Measurements from ENCODE around the gene HOXD3. TPM values are rescaled to one million over a fixed set of nuclear protein-coding genes. Genes with fewer than 3 reads are reported as not detected.

HOXD3 gene
- total RNA-seq, 4 donors from 2014 or later: 0.36 to 1.7 (median 0.64) TPM; not detected in 1

DNA sequence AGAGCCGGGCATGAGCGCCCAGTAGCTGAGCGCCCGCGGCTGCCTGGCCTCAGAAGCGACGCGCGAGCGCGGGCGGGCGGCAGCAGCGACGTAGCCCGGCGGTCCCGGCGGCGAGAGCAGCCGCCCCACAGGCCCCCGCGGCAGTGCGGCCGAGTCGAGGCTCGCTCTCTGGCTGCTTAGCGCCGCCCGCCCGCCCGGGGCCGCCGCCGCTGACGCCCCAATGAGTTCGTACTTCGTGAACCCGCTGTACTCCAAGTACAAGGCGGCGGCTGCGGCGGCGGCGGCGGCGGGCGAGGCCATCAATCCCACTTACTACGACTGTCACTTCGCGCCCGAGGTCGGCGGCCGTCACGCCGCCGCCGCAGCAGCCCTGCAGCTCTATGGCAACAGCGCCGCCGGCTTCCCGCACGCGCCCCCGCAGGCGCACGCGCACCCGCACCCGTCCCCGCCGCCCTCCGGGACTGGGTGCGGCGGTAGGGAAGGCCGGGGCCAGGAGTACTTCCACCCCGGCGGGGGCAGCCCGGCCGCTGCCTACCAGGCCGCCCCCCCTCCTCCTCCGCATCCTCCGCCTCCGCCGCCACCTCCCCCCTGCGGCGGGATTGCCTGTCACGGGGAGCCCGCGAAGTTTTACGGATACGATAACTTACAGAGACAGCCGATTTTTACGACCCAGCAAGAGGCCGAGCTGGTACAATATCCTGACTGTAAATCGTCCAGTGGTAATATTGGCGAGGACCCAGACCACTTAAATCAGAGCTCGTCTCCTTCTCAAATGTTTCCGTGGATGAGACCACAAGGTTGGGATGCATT lies 26.8 kb upstream of the HOXD3 start:
- Histone ChIP-seq H3K4me3 (peak overlapping the region; percentile 60 to 68 (median 66)), H3K27me3 (peaks cover 0 to 50% (median 30%) of the 10 kb centered on the region in 3 donors), H3K4me1 (peaks cover 8 to 12% of the 10 kb centered on the region in 2 donors), H3K27ac (peak overlapping the region; percentile 83 to 95 (median 86)), H3K9me3 (no peaks in the 10 kb centered on the region), H3K36me3 (no peaks in the 10 kb centered on the region)
- TF ChIP-seq, protein P1, sequence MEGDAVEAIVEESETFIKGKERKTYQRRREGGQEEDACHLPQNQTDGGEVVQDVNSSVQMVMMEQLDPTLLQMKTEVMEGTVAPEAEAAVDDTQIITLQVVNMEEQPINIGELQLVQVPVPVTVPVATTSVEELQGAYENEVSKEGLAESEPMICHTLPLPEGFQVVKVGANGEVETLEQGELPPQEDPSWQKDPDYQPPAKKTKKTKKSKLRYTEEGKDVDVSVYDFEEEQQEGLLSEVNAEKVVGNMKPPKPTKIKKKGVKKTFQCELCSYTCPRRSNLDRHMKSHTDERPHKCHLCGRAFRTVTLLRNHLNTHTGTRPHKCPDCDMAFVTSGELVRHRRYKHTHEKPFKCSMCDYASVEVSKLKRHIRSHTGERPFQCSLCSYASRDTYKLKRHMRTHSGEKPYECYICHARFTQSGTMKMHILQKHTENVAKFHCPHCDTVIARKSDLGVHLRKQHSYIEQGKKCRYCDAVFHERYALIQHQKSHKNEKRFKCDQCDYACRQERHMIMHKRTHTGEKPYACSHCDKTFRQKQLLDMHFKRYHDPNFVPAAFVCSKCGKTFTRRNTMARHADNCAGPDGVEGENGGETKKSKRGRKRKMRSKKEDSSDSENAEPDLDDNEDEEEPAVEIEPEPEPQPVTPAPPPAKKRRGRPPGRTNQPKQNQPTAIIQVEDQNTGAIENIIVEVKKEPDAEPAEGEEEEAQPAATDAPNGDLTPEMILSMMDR (IDR thresholded peaks at IDR 0.05 in 4 of 5, conservative IDR thresholded peaks at IDR 0.05 in 1 of 5): peak in 1 of 5 experiments; percentile 9
- TF ChIP-seq POLR2A (IDR thresholded peaks at IDR 0.05): peak; percentile 26 to 44
- peak; percentile 42 to 66 for ATAC-seq
- no peak for DNase-seq
- intact Hi-C loops (cut with DNase I; ENCODE audit: low total_unique reads) (loop anchor here (2.0 to 5.0 kb wide), 2 partner anchors 58 to 128 kb away; partner anchors contain the start of genes HOXD1 and LNPK), in situ Hi-C loops (cut with MboI; ENCODE audit: low sequenced_read_pairs in 4 of 4) (loop anchor here in 3 of 4 donors (25.0 kb wide), 2 partner anchors 682 to 1032 kb away; no protein-coding TSS in a partner anchor)

DNA sequence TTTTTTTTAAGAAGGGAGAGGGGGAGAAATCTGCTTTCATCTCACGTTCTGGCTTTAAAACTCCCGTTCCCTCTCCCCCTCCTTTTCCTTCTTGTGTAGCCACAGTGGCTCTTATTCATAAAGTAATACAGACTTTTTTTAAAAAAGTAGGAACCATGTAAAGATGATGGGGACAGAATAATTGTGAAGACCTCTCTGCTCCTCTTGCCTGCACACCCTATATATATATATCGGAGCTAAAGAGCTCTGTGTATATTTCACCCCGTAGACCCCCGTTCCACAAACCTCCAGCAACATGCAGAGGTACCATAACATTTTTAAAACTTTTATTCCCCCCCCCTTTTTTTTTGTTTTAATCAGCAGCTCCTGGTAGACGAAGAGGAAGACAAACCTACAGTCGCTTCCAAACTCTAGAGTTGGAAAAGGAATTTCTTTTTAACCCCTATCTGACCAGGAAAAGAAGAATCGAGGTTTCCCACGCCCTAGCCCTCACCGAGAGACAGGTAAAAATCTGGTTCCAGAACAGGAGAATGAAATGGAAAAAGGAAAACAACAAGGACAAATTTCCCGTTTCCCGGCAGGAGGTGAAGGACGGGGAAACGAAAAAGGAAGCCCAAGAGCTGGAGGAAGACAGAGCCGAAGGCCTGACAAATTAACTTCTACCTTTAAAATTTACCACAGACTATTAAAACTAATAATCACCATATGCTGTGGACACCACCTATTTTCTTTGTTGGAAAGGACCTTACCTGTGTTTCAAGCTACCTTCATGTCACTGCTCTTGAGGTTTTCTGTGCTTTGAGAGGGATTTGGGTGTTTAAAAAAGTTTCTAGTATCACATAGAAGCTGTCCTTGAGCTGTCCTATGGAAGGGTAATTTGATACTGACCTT lies 25.9 kb upstream of the HOXD3 start:
- intact Hi-C loops (cut with DNase I; ENCODE audit: low total_unique reads) (loop anchor here (2.0 to 5.0 kb wide), 2 partner anchors 58 to 129 kb away; partner anchors contain the start of genes HOXD1 and LNPK), in situ Hi-C loops (cut with MboI; ENCODE audit: low sequenced_read_pairs in 4 of 4) (loop anchor here in 3 of 4 donors (25.0 kb wide), 2 partner anchors 681 to 1031 kb away; no protein-coding TSS in a partner anchor)
- H3K27me3 ChIP-seq: peaks cover 0 to 54% (median 28%) of the 10 kb centered on the region in 3 donors
- no peak for ATAC-seq
- DNase-seq: no peak
- peaks cover 9 to 15% of the 10 kb centered on the region in 2 donors for H3K4me1 ChIP-seq
- H3K36me3 ChIP-seq: no peaks in the 10 kb centered on the region
- H3K9me3 ChIP-seq: no peaks in the 10 kb centered on the region
- peak overlapping the region; percentile 83 to 95 (median 86) for H3K27ac ChIP-seq
- TF ChIP-seq, protein P1 (IDR thresholded peaks at IDR 0.05 in 4 of 5, conservative IDR thresholded peaks at IDR 0.05 in 1 of 5): no peak
- TF ChIP-seq POLR2A (IDR thresholded peaks at IDR 0.05): no peak
- H3K4me3 ChIP-seq: peak overlapping the region; percentile 60 to 68 (median 66)

DNA sequence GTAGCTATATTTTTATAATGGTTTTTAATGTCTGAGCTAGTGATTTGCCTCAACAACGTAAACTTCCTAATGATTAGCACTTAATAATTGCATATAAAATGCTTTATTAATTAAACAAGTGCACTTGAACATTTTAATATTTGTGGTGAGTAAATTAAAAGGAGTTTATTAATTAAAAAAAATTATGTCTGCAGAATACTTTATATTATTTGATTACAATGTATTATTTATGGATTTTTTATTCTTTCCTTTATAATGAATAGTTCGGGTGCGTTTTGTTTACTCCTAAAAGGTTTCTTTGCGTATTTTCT lies 25.3 kb upstream of the HOXD3 start:
- peak overlapping the region; percentile 60 to 68 (median 66) for H3K4me3 ChIP-seq
- in situ Hi-C loops (cut with MboI; ENCODE audit: low sequenced_read_pairs in 4 of 4) (loop anchor here in 3 of 4 donors (25.0 kb wide), 2 partner anchors 680 to 1030 kb away; no protein-coding TSS in a partner anchor), intact Hi-C loops (cut with DNase I; ENCODE audit: low total_unique reads) (loop anchor here (2.0 to 5.0 kb wide), 2 partner anchors 57 to 130 kb away; partner anchors contain the start of genes HOXD1 and LNPK)
- no peak for TF ChIP-seq POLR2A (IDR thresholded peaks at IDR 0.05)
- TF ChIP-seq, protein P1 (IDR thresholded peaks at IDR 0.05 in 4 of 5, conservative IDR thresholded peaks at IDR 0.05 in 1 of 5): no peak
- H3K36me3 ChIP-seq: no peaks in the 10 kb centered on the region
- no peaks in the 10 kb centered on the region for H3K9me3 ChIP-seq
- peaks cover 0 to 52% (median 29%) of the 10 kb centered on the region in 3 donors for H3K27me3 ChIP-seq
- ATAC-seq (no peak), DNase-seq (no peak)
- H3K4me1 ChIP-seq: peaks cover 9 to 15% of the 10 kb centered on the region in 2 donors
- H3K27ac ChIP-seq: peak overlapping the region; percentile 83 to 95 (median 86)
